Right hindlimb (tissue), 1 donor: ENCODE results near the gene TWNK.
"Not testable (repeated sequence)": the region's sequence is repeated elsewhere in the genome, so short reads cannot be mapped to it uniquely, and the experiment has no call there.

Experiments
- DNase-seq: peaks from one replicate; pipeline ENCODE4 v3.0.0-alpha.2; 2018

The TWNK gene

DNA sequence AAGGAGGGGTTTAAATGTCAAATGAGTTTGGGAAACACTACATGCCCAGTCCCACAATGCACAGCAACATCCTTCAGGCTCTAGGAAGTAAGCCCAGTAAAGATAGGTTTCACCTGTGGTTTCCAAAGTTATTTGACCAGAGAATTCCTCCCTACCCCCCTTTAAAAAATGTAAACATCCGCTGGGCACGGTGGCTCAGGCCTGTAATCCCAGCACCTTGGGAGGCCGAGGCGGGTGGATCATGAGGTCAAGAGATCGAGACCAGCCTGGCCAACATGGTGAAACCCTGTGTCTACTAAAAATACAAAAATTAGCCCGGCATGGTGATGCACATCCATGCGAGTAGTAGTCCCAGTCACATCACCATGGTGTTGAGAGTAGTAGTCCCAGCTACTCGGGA lies 11.9 kb upstream of the TWNK start:
- DNase-seq, result not testable (repeated sequence)

DNA sequence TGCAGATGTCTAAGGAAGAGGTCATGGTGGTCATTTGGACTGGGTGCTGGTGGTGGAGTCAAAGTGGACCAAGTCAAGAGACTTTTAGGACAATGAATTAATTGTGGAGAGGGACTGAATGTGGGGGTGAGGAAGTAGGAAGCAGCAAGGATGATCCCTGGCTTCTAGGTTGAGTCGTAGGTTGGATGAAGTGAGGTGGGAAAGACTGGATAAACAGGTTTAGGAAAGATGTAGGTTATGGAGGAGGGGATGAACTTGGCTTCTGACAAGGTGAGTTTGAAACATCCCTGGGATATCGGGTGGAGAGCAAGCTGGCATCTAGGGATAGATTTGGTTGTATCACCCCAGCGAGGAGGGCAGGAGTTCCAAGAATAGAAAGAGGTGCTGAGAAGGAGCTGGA lies 10.4 kb upstream of the TWNK start:
- DNase-seq, result no peak

DNA sequence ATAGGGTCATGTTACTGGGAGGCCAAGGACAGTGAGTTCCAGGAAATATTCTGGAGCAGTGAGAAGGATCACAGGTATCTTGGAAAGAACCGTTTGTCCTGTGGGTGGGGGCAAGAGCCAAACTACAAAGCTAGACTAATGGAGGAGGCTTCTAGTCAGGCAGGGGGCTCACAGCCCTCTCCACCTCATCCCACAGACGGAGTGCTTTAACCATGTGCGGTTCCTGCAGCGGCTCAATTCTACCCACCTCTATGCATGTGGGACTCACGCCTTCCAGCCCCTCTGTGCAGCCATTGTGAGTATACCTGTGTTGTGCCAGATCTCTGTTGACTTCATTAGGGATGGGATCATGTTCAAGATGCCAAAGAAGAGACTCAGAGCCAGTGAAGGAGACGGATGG lies 9.9 kb upstream of the TWNK start:
- DNase-seq, result no peak

- DNase-seq, result no peak
Measured at GRCh38 chr10:100978121-100978900, 9.0 kb upstream of the TWNK start.

- no peak for DNase-seq
Measured at GRCh38 chr10:100978901-100979195, 8.5 kb upstream of the TWNK start.

DNA sequence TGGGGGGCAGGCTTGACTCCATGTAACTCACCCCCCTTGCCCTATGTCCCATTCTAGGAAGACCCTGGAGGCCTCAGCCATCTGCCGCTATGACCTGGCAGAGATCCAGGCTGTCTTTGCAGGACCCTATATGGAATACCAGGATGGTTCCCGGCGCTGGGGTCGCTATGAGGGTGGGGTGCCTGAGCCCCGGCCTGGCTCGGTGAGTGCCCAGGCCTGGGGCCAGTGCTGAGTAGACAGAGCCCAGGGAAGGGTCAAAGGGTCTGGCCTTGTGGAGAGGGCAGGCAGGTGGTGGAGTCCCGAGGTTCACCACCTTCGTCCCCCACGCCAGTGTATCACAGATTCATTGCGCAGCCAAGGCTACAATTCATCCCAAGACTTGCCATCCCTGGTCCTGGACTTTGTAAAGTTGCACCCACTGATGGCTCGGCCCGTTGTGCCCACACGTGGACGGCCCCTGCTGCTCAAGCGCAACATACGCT lies 7.5 kb upstream of the TWNK start:
- no peak for DNase-seq

DNA sequence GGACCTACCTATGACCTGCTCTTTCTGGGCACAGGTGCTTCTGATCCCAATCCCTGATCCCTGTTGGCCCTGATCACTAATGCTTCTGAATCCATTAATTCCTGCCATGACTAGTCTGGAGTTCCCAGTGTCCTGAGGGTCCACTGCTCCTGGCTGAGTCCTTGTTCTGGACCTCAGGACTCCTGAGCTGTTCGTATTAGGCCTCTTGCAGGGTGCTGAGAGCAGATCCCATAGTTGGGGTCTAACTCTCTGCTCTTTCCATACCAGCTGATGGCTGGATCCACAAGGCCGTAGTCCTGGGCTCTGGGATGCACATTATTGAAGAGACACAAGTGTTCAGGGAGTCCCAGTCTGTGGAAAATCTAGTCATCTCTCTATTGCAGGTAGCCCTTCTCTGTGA lies 7.0 kb upstream of the TWNK start:
- no peak for DNase-seq

GRCh38 chr10:100980711-100981110 lies 6.6 kb upstream of the TWNK start:
- DNase-seq, result no peak

GRCh38 chr10:100981178-100981772 lies 6.1 kb upstream of the TWNK start:
- DNase-seq, result no peak

DNA sequence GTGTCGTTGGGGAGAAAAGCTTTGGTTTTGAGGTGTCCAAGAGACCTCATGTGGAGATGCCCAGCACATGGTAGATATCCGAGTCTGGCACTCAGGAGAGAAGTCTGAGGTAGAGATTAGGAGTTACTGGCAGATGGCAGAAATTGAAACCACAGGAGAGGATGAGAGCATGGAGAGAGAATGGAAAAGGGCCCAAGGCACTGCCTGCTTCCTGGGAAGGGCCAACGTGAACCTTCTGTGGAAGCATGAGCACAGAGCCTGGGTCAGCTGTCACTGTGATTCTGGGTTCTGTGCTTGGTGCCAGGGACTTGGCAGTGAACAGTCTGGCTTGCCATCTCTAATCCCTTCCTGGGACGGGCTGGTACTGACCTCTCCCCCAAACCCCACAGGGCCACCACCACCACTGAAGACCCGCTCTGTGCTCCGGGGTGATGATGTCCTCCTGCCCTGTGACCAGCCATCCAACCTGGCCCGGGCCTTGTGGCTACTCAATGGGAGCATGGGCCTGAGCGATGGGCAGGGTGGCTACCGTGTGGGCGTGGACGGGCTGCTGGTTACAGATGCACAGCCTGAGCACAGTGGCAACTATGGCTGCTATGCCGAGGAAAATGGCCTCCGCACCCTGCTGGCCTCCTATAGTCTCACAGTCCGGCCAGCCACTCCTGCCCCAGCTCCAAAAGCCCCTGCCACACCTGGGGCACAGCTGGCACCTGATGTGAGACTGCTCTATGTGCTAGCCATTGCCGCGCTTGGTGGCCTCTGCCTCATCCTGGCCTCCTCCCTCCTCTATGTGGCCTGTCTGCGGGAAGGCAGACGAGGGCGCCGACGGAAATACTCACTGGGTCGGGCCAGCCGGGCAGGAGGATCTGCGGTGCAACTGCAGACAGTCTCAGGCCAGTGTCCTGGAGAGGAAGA lies 4.2 kb upstream of the TWNK start:
- no peak for DNase-seq

- no peak for DNase-seq
Measured at GRCh38 chr10:100983868-100984671, 3.3 kb upstream of the TWNK start.

DNA sequence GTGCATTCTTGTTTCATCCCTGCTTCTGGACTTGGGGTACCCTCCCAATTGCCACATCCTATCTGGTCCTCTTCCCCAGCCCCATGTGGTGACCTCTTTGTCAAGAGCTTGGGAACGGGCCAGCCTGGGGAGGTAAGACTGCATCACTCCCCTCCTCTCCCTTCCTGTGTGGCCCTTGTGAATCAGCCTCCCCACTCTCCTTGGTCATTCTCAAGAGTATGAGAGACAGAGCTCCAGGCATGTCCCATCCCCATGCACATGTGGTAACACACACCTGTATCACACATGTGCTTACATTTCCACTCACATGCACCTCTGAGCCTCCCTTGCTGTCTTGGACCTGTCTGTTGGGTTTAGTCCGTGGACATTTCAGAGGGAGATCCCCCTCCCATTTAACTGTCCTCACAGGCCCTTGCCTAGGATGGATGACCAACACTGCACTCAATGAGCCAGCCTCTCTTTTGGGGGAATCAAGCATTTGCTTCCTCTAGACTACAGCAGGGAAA lies 2.6 kb upstream of the TWNK start:
- no peak for DNase-seq

GRCh38 chr10:100985336-100985735 lies 2.0 kb upstream of the TWNK start:
- DNase-seq, result no peak

- DNase-seq, result no peak
Measured at GRCh38 chr10:100986623-100986951, 756 bp upstream of the TWNK start.

DNA sequence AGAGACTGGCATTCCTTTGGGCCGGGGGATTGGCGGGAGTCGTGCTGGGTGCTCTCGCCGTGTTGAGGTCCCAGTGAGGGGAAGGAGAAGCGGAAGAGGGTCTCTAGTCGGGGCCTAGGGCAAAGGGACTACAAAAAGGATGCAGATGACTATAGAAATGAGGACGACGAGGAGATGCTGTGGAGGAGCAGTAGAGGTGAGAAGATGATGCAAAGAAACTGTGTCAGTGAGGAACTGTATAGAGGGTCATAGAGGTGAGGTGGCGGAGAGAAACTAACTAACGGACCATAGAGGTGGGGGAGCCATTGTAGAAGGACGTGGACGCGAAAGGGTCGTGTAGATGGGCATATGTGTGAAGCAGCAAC lies 324 bp downstream of the TWNK start:
- DNase-seq, result no peak

DNA sequence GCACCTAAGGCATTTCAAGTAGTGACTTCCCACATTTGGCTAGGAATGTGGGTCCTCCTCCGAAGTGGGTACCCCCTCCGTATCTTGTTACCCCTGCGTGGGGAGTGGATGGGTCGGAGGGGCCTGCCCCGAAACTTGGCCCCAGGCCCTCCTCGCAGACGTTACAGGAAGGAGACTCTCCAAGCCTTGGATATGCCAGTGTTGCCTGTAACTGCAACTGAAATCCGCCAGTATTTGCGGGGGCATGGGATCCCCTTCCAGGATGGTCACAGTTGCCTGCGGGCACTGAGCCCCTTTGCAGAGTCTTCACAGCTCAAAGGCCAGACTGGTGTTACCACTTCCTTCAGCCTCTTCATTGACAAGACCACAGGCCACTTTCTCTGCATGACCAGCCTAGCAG lies 823 bp downstream of the TWNK start:
- no peak for DNase-seq

DNA sequence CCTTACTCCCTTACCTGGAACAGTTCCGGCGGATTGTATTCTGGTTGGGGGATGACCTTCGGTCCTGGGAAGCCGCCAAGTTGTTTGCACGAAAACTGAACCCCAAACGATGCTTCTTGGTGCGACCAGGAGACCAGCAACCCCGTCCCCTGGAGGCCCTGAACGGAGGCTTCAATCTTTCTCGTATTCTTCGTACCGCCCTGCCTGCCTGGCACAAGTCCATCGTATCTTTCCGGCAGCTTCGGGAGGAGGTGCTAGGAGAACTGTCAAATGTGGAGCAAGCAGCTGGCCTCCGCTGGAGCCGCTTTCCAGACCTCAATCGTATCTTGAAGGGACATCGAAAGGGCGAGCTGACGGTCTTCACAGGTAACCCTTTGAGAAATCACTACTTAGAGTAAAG lies 1.7 kb downstream of the TWNK start:
- no peak for DNase-seq

DNA sequence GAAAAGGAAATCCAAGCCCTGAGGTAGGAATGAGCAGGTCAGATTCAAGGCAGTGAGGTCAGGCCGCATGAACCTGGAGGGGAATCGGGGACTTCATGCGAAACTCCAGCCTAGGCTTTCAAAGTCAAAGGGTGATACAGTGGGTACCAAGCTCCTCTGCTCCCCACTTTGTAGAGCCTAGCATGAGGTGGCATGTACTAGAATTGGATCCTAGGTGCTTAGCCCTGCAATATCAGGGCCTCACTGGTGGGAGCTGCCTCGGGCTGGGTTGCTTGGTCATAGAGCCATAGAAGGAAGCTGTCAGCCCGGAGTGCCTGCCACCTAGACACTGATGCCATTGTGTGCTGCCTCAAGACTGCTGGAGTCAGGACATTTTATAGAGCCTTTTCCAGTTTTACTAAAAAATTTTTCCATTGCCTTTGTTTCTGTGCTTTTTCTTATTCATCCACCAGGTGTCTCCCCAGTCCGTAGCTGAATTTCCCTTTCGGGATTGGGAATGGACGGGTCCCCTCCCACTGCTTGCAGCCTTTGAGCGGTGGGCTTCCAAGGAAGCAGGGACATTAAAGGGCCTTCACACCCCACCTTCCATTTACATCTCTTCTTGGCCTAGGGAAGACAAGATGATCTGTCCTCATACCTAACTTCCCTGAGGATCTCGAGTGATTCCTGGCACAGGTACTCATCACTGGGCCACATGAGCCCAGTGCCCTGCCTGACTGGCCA lies 6.8 kb downstream of the TWNK start:
- no peak for DNase-seq

- DNase-seq, result no peak
Measured at GRCh38 chr10:100995181-100995580, 7.8 kb downstream of the TWNK start.

- no peak for DNase-seq
Measured at GRCh38 chr10:100996678-100997359, 9.5 kb downstream of the TWNK start.

DNA sequence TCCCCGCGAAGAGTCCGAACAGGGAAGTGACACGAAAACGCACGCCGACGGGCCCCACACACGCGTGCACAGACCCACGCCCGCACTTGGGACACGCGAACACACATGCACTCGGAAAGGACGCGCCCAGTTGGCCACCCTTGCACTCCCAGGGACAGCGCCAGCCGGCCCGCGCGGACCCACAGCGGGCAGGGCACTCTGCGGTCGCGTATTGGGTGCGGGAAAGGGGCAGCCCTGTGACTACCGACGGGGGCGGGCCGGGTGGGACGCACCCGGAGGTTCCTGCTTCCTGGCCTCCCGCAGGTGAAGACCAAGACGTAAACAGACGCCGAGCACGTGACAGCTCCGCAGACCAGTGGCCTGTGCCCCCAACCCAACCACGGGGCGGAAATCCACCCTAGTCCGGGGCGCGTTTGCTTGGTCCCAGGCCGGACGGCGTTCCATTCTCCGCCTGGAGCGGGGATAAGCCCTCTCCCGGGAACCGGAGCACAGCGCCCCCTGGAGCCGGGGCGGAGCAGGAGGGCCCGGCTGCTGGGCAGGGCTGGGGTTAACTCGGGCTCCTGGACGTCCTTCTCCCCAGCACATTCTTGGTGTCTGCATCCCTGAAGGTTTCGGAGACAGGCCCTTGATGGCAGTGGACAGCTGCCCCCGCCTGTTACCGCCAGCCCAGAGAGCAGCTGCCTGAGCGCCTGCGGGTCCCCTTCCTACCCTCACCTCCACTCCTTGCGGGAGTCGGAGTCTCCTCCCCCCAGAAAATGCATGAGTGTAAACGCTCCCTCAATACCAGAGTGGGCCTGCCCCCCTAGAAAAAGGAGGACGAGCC lies 10.2 kb downstream of the TWNK start:
- peak; percentile 59 for DNase-seq
